H1 (cell line): ENCODE data around the gene KCTD3. TPM values are rescaled to one million over a fixed set of nuclear protein-coding genes. Genes with fewer than 3 reads are reported as not detected.

Experiments used
- BRCA1 ChIP-seq: IDR thresholded peaks from 2 replicates; pipeline ENCODE4 v1.6.1; 2012; ENCODE audit warnings: low read depth, low read length, improper control_type of control experiment
- CHD1 ChIP-seq: IDR thresholded peaks from 2 replicates; pipeline ENCODE4 v1.6.1; 2012; ENCODE audit warnings: low read depth, low read length, improper control_type of control experiment
- CREB1 ChIP-seq: IDR thresholded peaks from 2 replicates; pipeline ENCODE4 v1.6.1; 2012; ENCODE audit warnings: inconsistent platforms
- EGR1 ChIP-seq: IDR thresholded peaks from 2 replicates; pipeline ENCODE4 v1.6.1; 2011; ENCODE audit warnings: low read depth, low read length, borderline replicate concordance
- EP300 ChIP-seq, 2 experiments: IDR thresholded peaks; 1 replicate in 1 of 2; 2 replicates in 1 of 2; pipeline ENCODE4 v1.6.1; 2011 to 2012; ENCODE audit warnings: low read depth in 2 of 2, low read length in 2 of 2, mild to moderate bottlenecking in 2 of 2, borderline replicate concordance in 1 of 2, inconsistent platforms in 1 of 2, moderate library complexity in 1 of 2
- FOSL1 ChIP-seq: IDR thresholded peaks from 2 replicates; pipeline ENCODE4 v1.6.1; 2011; ENCODE audit warnings: mild to moderate bottlenecking, low read depth, low read length, moderate library complexity; ENCODE audit not compliant: insufficient read depth
- KDM5A ChIP-seq: fragments of 200-600 bp; IDR thresholded peaks from 2 replicates; pipeline ENCODE4 v1.7.1; 2012; ENCODE audit warnings: mild to moderate bottlenecking, low read length, inconsistent platforms, mixed read lengths
- POU5F1 ChIP-seq: IDR thresholded peaks from 2 replicates; pipeline ENCODE4 v1.6.1; 2011; ENCODE audit warnings: low read depth, mild to moderate bottlenecking, low read length, moderate library complexity
- RFX5 ChIP-seq: IDR thresholded peaks from 2 replicates; pipeline ENCODE4 v1.6.1; 2011; ENCODE audit warnings: low read depth, low read length, improper control_type of control experiment, borderline replicate concordance
- SP4 ChIP-seq: IDR thresholded peaks from 2 replicates; pipeline ENCODE4 v1.6.1; 2012; ENCODE audit warnings: low read length, inconsistent platforms
- polyA plus RNA-seq, 7 experiments: library from polyadenylated mRNA; depleted of rRNA in 3 of 7; stranded (reverse) in 5 of 7; unstranded in 2 of 7; fragments of >200 nt in 5 of 7; fragments of 200-250 nt in 2 of 7; gene quantifications; 1 replicate in 5 of 7; 2 replicates in 1 of 7; 4 replicates in 1 of 7; pipeline versions ENCODE4 v1.2.1 to v1.2.3, GENCODE V29; 2011 to 2013; ENCODE audit warnings: missing spikeins in 2 of 7, mixed read lengths in 2 of 7
- total RNA-seq: library from RNA; stranded (reverse); fragmentation: NEBNext Ultra II Directional; extraction: Animal tissue kit (Norgen Biotek cat#: 25700); gene quantifications from 2 replicates; pipeline ENCODE4 v1.2.1, GENCODE V29; 2021

Gene KCTD3
- total and polyA plus RNA-seq, 2 of the 8 experiments (the other 6 are each of a cell fraction or from before 2014, with no cell fraction given): 43.0 to 55.6 TPM

GRCh38 chr1:215529571-215529970 lies 37.5 kb upstream of the KCTD3 start (continued):
- TF ChIP-seq CHD1 (no peak), POU5F1 (no peak), EP300 (IDR thresholded peaks at IDR 0.05; ENCODE audit: borderline replicate concordance in 1 of 2, low read depth in 2 of 2, low read length in 2 of 2) (no peak), SP4 (no peak), CREB1 (no peak), RFX5 (no peak), KDM5A (no peak), EGR1 (no peak), FOSL1 (no peak), BRCA1 (no peak)
